ENCODE data around the gene S100A14. TPM values are rescaled to one million over a fixed set of nuclear protein-coding genes. Genes with fewer than 3 reads are reported as not detected.

S100A14 gene
- total RNA-seq, 1 donor from 2014 or later = 323 TPM

DNA sequence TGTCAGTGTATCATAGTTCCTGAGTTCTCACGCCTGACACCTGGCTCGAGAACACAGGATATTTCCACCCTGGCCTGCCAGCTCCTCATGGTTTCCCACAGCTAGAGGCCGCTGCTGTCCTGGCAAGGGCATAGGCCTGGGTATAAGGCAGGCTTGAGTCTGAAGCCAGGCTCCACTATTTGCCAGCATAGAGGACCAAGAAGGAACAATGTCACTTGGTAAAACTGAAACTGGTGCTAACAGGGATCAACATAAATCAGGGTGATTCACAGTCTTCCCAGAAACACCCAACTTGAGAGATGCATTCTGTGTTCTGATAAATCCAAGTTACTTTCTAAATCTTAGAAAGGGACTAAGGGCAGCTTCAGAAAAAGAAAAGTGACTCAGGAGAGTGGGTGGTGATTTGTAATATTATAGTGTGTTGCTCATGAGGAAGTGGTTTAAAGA is 43.5 kb downstream of the S100A14 start:
- H3K36me3 ChIP-seq = no peaks in the 10 kb centered on the region
- peak; percentile 60 to 74 (median 61) for TF ChIP-seq CTCF (IDR thresholded peaks at IDR 0.05)
- TF ChIP-seq POLR2AphosphoS5 (IDR thresholded peaks at IDR 0.05; ENCODE audit: insufficient read depth in 1 of 2, low read depth in 1 of 2) = peak in 1 of 2 donors; percentile 88
- no peak for TF ChIP-seq POLR2A (IDR thresholded peaks at IDR 0.05)
- no peaks in the 10 kb centered on the region for H3K9me3 ChIP-seq
- DNase-seq (ENCODE audit: extremely low spot score in 2 of 2) = no peak
- intact Hi-C loops (cut with DNase I) = no loop called here
- no peak overlapping the region for H3K4me3 ChIP-seq
- H3K4me1 ChIP-seq = peaks cover 22% of the 10 kb centered on the region
- no peaks in the 10 kb centered on the region for H3K27me3 ChIP-seq
- peak overlapping the region; percentile 59 for H3K27ac ChIP-seq

DNA sequence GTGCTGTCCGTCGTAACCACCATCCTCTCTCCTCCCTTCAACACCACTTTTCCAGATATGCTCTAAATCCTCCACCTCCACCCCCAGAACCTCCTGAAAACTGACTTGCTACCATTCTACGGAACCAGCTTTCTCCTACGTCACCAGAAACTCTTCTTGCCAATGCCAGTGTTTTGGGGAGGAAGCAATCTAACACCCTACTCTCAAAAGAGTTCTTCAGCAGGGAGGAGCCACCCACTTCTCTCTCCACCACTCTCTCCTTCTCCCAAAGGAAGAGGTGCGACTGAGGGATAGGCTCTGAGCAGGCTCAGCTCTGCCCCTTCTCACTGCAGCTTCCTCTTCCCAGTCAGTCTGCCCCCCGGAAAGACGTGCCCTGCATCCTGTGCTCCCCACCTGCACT is 44.4 kb downstream of the S100A14 start:
- H3K36me3 ChIP-seq = no peaks in the 10 kb centered on the region
- no peak for DNase-seq (ENCODE audit: extremely low spot score in 2 of 2)
- intact Hi-C loops (cut with DNase I) = no loop called here
- no peaks in the 10 kb centered on the region for H3K27me3 ChIP-seq
- H3K4me1 ChIP-seq = peaks cover 28% of the 10 kb centered on the region
- H3K27ac ChIP-seq = no peak overlapping the region
- H3K4me3 ChIP-seq = no peak overlapping the region
- H3K9me3 ChIP-seq = no peaks in the 10 kb centered on the region
- TF ChIP-seq POLR2AphosphoS5 (IDR thresholded peaks at IDR 0.05; ENCODE audit: insufficient read depth in 1 of 2, low read depth in 1 of 2) = no peak
- TF ChIP-seq CTCF (IDR thresholded peaks at IDR 0.05) = no peak
- no peak for TF ChIP-seq POLR2A (IDR thresholded peaks at IDR 0.05)

GRCh38 chr1:153570874-153571273 is 45.3 kb downstream of the S100A14 start:
- no peak for TF ChIP-seq CTCF (IDR thresholded peaks at IDR 0.05)
- peaks cover 34% of the 10 kb centered on the region for H3K4me1 ChIP-seq
- no peaks in the 10 kb centered on the region for H3K36me3 ChIP-seq
- H3K9me3 ChIP-seq = no peaks in the 10 kb centered on the region
- H3K27ac ChIP-seq = no peak overlapping the region
- DNase-seq (ENCODE audit: extremely low spot score in 2 of 2) = no peak
- intact Hi-C loops (cut with DNase I) = no loop called here
- H3K27me3 ChIP-seq = no peaks in the 10 kb centered on the region
- no peak overlapping the region for H3K4me3 ChIP-seq

GRCh38 chr1:153569465-153569864 is 46.7 kb downstream of the S100A14 start:
- H3K4me3 ChIP-seq = no peak overlapping the region
- H3K27me3 ChIP-seq = no peaks in the 10 kb centered on the region
- peaks cover 44% of the 10 kb centered on the region for H3K4me1 ChIP-seq
- intact Hi-C loops (cut with DNase I) = loop anchor here (5.0 kb wide), 1 partner anchor 57 kb away; no protein-coding TSS in a partner anchor
- DNase-seq (ENCODE audit: extremely low spot score in 2 of 2) = no peak
- TF ChIP-seq POLR2AphosphoS5 (IDR thresholded peaks at IDR 0.05; ENCODE audit: insufficient read depth in 1 of 2, low read depth in 1 of 2) (no peak), CTCF (IDR thresholded peaks at IDR 0.05) (no peak), POLR2A (IDR thresholded peaks at IDR 0.05) (no peak)
- peak overlapping the region; percentile 98 for H3K27ac ChIP-seq
- H3K9me3 ChIP-seq = no peaks in the 10 kb centered on the region
- H3K36me3 ChIP-seq = no peaks in the 10 kb centered on the region

DNA sequence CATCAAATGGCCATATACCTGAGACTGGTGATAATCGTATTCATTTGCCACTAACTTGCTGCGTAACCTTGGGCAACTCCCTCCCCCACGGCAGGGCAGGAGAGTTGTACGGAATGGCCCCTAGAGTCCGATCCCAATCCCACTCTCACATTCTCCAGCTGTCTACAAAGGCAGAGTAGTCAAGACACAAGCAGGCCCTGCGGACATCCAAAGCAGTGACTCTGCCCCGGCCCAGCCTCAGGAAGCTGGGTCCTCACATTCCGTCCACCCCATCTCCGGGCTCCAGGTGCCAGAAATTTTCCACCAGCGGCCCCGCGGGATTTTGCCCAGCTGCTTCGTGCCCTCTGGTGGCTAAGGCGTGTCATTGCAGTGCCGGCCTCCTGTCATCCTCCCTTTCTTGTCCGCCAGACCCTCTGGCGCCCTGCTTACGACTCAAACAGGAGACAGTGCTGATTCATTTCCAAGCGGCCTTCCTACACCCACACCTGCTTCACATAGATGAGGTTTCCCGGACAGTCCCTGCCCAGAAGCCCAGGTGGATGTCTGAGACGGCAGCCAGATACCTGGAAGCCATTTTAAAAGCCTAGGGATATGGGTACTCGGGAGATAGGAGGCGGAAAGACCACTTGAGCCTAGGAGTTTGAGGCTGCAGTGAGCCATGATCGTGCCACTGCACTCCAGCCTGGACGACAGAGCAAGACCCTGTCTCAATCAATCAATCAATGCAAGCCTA is 47.6 kb downstream of the S100A14 start:
- Histone ChIP-seq H3K27ac (peak overlapping the region; percentile 98), H3K27me3 (no peaks in the 10 kb centered on the region)

More for the DNA sequence above, 47.6 kb downstream of the S100A14 start:
- Histone ChIP-seq H3K9me3 (no peaks in the 10 kb centered on the region), H3K4me3 (peak overlapping the region; percentile 22 to 28), H3K36me3 (no peaks in the 10 kb centered on the region), H3K4me1 (peaks cover 41% of the 10 kb centered on the region)
- intact Hi-C loops (cut with DNase I) = loop anchor here (1.0 to 5.0 kb wide), 2 partner anchors 35 to 56 kb away; no protein-coding TSS in a partner anchor
- DNase-seq (ENCODE audit: extremely low spot score in 2 of 2) = peak in 1 of 2 donors; percentile 92
- TF ChIP-seq POLR2A (IDR thresholded peaks at IDR 0.05) (peak in 1 of 2 donors; percentile 4), CTCF (IDR thresholded peaks at IDR 0.05) (peak; percentile 99 to 100 (median 100)), POLR2AphosphoS5 (IDR thresholded peaks at IDR 0.05; ENCODE audit: insufficient read depth in 1 of 2, low read depth in 1 of 2) (peak; percentile 84)

Measured in vagina (tissue), 2 donors.